ENCODE data around the gene SLC25A10. TPM values are rescaled to one million over a fixed set of nuclear protein-coding genes. Genes with fewer than 3 reads are reported as not detected.
"Not testable (repeated sequence)": the region's sequence is repeated elsewhere in the genome, so short reads cannot be mapped to it uniquely, and the experiment has no call there.

SLC25A10 gene, protein sequence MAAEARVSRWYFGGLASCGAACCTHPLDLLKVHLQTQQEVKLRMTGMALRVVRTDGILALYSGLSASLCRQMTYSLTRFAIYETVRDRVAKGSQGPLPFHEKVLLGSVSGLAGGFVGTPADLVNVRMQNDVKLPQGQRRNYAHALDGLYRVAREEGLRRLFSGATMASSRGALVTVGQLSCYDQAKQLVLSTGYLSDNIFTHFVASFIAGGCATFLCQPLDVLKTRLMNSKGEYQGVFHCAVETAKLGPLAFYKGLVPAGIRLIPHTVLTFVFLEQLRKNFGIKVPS
- total RNA-seq (5.7 TPM), polyA plus RNA-seq (12.6 TPM)

DNA sequence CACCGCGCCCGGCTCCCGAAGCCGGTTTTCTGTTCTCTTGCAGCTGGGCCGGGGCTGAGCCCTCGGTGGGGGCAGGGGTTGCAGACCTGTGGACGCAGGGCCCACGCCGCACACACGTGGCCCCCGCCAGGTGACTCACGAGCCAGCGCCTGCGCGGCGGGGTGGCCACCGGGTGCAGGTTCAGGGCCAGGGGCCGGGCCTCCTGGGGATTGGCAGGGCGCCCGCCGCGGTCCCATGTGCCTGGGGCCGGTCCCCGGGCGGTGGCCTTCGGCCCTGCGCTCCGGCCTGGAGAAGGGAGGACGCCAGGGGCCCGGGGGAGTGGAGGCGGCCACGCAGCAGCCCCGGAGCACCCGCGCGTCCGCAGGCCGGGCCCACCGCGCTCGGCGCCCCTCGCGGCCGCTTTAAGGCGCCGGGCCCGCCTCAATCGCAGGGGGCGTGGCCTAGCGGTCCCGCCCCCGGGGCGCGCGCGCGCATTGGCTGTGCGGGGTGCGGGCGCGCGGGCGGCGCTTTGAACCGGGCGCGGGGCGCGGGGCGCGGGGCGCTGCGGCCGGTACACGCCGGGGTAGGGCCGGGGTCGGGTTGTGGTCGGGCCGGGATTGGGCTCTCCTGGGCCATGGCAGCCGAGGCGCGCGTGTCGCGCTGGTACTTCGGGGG, at the start of gene SLC25A10:
Gene SLC25A10, plus strand, starts transcription at position 471 of the 654 bp plus-strand sequence. Its CDS starts 143 bp downstream, at position 614.
- H3K4me3 ChIP-seq (ENCODE audit: low read depth, low read length): peak within 1 kb of the TSS; percentile 80
- under 1% methylated on average over 89 of the region's 89 CpGs for WGBS
- no peak for DNase-seq (ENCODE audit: extremely low spot score)
- no peak within 1 kb of the TSS for H3K27ac ChIP-seq (ENCODE audit: low read depth)
- H3K4me1 ChIP-seq (ENCODE audit: insufficient read depth): no peaks in the 10 kb centered on the region
- peaks cover 2% of the 10 kb centered on the region for H3K36me3 ChIP-seq (ENCODE audit: insufficient read depth)

DNA sequence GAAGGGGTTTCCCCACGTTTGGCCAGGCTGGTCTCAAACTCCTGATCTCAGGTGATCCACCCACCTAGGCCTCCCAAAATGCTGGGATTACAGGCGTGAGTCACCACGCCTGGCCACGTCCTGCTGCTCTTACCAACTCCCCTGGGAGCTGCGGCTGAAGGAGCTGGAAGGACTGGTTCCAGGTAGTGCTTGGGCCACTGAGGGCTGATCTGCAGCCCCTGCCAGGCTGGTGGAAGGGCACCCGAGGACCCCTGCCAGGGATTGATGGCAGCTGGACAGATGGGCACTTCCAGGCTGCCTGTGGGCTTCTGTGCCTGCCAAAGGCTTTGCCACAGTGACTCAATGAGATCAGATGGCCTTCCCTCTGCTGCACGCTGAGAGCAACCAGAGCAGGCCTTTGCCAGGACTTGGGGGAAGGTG, 48.0 kb upstream of the SLC25A10 start:
- DNase-seq (ENCODE audit: extremely low spot score): no peak
- peaks cover 2% of the 10 kb centered on the region for H3K4me1 ChIP-seq (ENCODE audit: insufficient read depth)
- 88% methylated on average over 7 of the region's 7 CpGs for WGBS
- no peak overlapping the region for H3K27ac ChIP-seq (ENCODE audit: low read depth)
- no peak overlapping the region for H3K4me3 ChIP-seq (ENCODE audit: low read depth, low read length)
- H3K36me3 ChIP-seq (ENCODE audit: insufficient read depth): no peaks in the 10 kb centered on the region

DNA sequence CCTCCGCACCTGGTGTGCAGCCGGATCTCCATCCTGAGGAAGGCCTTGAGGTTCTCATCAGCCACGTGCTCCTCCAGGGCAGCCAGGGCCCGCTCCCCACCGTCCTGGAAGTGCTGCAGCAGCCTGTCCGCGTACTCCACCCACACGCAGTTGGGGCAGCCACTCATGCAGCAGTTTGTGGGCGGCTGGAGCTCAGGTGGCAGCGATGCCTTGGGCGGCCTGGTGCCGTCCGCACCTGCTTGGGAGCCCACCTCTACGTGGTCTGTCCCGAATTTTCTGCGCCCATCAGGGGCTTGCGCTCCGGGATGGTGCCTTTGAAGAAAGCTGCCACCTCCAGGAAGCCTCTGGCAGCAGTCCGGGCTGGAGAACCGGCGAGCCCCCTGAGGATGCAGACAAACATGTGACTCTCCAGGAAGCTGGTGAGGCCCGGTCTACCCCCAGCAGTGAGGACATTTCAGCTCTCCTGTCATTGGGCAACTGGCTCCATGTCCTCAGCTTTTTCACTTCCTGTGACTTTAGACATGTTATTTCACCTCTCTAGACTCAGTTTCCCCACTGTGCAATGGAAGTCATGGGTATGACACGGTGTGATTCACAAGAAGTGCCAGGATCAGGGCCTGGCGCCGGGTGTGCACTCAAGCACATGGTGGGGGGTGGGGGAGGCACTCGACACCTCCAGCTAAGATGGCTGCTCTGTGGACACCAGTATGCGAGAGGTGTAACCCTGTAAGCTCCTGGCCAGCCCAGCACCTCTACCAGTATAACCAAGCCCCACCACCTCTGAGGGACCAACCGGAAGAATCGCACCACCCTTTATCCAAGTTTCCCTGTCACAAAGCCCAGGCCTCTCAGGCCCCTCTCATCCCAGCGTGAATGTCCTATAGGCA, 46.6 kb upstream of the SLC25A10 start:
- H3K27ac ChIP-seq (ENCODE audit: low read depth): no peak overlapping the region
- WGBS: 61% methylated on average over 30 of the region's 30 CpGs
- H3K36me3 ChIP-seq (ENCODE audit: insufficient read depth): no peaks in the 10 kb centered on the region
- H3K4me3 ChIP-seq (ENCODE audit: low read depth, low read length): peak overlapping the region; percentile 81
- DNase-seq (ENCODE audit: extremely low spot score): no peak
- H3K4me1 ChIP-seq (ENCODE audit: insufficient read depth): peaks cover 2% of the 10 kb centered on the region

DNA sequence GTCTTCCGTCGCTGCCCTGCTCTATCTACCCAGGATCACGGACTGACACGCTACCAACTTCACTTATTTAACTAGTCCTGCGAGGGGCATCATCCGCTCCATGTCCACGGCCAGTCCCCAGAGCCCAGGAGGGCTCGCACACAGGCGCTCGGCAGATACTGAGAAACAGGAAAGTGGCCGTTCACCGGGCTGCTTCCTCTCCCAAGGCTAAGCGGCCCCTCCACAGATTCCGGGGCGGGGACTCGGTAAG, 46.1 kb upstream of the SLC25A10 start:
- DNase-seq (ENCODE audit: extremely low spot score): no peak
- H3K4me3 ChIP-seq (ENCODE audit: low read depth, low read length): peak overlapping the region; percentile 81
- peaks cover 2% of the 10 kb centered on the region for H3K4me1 ChIP-seq (ENCODE audit: insufficient read depth)
- peak overlapping the region; percentile 71 for H3K27ac ChIP-seq (ENCODE audit: low read depth)
- H3K36me3 ChIP-seq (ENCODE audit: insufficient read depth): no peaks in the 10 kb centered on the region
- under 1% methylated on average over 16 of the region's 16 CpGs for WGBS

DNA sequence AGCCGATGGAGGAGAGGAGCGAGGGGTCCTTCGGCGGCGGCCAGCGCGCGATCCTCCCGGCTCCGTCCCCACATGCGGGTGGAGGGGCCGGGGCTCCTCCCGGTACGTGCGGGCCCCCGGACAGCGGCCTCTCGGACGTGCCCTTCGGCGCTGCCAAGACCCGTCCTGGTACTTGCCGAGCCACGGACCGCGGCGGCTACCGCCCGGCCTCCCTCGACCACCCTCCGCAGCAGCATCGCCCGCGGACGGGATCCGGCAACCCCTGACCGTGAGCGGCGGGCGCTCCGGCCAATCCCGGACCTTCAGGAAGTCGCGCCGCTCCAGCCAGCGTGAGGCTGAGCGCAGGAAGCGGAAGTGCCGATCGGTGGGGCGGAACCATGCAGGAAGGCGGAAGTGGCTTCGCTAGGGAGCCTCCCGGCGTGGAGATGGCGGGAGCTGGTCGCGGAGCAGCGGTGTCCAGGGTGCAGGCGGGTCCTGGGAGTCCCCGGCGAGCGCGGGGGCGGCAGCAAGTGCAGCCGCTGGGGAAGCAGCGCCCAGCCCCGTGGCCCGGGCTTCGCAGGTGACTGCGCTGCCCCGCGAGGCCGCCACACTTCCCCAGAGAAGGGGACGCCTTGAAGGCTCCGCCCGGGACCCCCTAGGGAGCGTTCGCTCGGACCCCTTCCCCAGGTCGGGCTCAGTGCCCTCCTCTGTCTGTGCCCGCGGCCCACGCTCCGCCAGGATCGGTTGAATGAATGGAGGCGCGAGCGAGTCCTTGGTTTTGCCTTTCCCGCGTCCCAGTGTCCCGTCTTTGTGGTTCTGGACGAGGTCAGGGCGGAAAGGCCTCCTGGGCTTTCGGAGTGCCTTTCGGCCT, 45.5 kb upstream of the SLC25A10 start, which contains the start of the genes CCDC137 and OXLD1:
Gene CCDC137, plus strand, starts transcription at position 396 of the 850 bp plus-strand sequence. Its CDS starts 30 bp downstream, at position 426.
Gene OXLD1, minus strand, starts transcription at position 264 of the 850 bp plus-strand sequence. Its CDS starts 28 bp downstream, at position 236.
- H3K27ac ChIP-seq (ENCODE audit: low read depth): peak within 1 kb of the TSS; percentile 71
- peak within 1 kb of the TSS; percentile 81 for H3K4me3 ChIP-seq (ENCODE audit: low read depth, low read length)
- WGBS: under 1% methylated on average over 96 of the region's 96 CpGs
- no peaks in the 10 kb centered on the region for H3K36me3 ChIP-seq (ENCODE audit: insufficient read depth)
- DNase-seq (ENCODE audit: extremely low spot score): peak; percentile 82
- H3K4me1 ChIP-seq (ENCODE audit: insufficient read depth): peaks cover 2% of the 10 kb centered on the region

DNA sequence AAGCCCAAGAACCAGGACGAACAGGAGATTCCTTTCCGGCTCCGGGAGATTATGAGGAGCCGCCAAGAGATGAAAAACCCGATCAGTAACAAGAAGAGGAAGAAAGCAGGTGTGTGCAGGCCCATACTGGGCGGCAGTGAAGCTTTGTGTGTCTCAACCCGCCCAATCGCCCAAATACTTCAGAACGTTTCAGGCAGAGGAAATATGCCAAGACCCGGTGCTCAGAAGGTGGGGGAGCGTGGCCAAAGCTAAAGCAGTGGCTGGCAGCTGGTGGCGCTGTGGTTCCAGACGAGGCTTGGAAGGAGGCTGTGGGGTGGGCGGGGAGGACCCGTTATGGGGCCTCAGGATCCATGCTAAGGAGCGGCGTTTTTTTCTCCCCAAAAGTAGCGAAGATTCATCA, 44.3 kb upstream of the SLC25A10 start:
- Histone ChIP-seq H3K27ac (ENCODE audit: low read depth) (no peak overlapping the region), H3K36me3 (ENCODE audit: insufficient read depth) (peaks cover 2% of the 10 kb centered on the region), H3K4me3 (ENCODE audit: low read depth, low read length) (no peak overlapping the region), H3K4me1 (ENCODE audit: insufficient read depth) (peaks cover 2% of the 10 kb centered on the region)
- 85% methylated on average over 18 of the region's 18 CpGs for WGBS
- DNase-seq (ENCODE audit: extremely low spot score): no peak

DNA sequence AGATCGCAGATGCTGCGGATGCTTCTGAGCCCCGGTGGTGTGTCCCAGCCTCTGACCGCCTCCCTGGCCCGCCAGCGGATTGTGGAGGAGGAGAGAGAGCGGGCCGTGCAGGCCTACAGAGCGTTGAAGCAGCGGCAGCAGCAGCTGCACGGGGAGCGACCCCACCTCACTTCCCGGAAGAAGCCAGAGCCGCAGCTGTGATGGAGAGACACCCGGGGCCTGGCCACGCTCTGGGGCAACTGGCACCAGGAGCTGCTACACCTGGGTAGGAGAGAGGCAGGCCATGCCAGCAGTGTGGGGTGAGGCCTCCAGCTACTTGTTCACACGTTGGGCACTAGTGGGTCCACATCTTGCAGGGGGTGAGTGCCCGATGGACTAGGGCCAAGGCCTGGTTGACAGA, 39.6 kb upstream of the SLC25A10 start:
- 85% methylated on average over 18 of the region's 18 CpGs for WGBS
- peaks cover 2% of the 10 kb centered on the region for H3K36me3 ChIP-seq (ENCODE audit: insufficient read depth)

DNA sequence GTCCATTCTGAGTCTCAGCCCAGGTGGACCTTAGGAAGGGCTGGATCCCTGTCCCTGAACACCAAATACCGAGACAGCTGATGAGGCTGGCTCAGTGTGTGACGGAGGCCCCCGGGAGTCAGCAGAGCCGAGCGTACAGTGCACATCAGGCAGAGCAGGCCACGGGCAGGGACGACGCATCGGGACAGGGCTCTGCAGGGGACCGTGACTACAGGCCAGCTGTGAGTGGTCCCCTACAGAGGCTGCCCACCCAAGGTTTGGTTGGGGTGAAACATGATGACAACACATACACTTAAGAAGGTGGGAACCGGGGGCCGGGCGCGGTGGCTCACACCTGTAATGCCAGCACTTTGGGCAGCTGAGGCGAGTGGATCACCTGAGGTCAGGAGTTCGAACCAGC, 39.1 kb upstream of the SLC25A10 start:
- H3K4me3 ChIP-seq (ENCODE audit: low read depth, low read length): no peak overlapping the region
- DNase-seq (ENCODE audit: extremely low spot score): no peak
- no peaks in the 10 kb centered on the region for H3K4me1 ChIP-seq (ENCODE audit: insufficient read depth)
- H3K27ac ChIP-seq (ENCODE audit: low read depth): no peak overlapping the region
- WGBS: 91% methylated on average over 16 of the region's 16 CpGs
- peaks cover 2% of the 10 kb centered on the region for H3K36me3 ChIP-seq (ENCODE audit: insufficient read depth)

More for the DNA sequence above, 39.6 kb upstream of the SLC25A10 start:
- DNase-seq (ENCODE audit: extremely low spot score): no peak
- Histone ChIP-seq H3K4me3 (ENCODE audit: low read depth, low read length) (no peak overlapping the region), H3K27ac (ENCODE audit: low read depth) (no peak overlapping the region), H3K4me1 (ENCODE audit: insufficient read depth) (peaks cover 2% of the 10 kb centered on the region)

DNA sequence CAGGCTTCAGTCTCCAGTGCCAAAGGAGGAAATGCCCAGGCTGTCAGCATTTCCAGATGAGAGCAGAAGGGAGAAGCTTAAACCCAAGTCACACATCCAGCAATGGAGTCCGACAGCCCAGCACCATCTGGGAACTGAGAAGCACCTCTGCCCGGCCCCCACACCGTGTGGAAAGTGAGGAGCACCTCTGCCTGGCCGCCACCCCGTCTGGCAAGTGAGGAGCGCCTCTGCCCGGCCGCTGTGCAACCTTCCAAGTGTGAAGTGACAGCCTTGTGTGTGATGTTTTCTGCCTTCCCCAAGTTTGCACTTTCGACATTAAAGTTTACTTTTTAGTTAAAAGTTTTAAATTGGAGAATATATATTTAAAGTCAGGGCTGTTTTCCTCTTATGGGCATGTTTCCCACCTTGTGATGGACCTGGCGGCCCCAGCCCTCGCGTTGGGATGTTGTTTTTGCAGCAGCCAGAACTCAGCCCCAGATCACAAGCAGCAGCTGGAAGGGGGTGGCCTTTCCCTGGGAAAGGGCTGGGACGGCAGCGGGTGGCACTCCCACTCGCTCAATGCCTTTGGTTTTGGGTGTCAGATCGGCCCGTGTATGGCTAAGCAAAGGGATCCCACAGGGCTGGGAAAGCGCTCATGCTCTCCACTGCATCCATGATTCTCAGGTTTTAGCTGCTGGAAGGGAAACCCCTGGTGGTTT, 38.4 kb upstream of the SLC25A10 start:
- Histone ChIP-seq H3K36me3 (ENCODE audit: insufficient read depth) (peaks cover 2% of the 10 kb centered on the region), H3K4me1 (ENCODE audit: insufficient read depth) (no peaks in the 10 kb centered on the region)
- WGBS: 84% methylated on average over 18 of the region's 18 CpGs

DNA sequence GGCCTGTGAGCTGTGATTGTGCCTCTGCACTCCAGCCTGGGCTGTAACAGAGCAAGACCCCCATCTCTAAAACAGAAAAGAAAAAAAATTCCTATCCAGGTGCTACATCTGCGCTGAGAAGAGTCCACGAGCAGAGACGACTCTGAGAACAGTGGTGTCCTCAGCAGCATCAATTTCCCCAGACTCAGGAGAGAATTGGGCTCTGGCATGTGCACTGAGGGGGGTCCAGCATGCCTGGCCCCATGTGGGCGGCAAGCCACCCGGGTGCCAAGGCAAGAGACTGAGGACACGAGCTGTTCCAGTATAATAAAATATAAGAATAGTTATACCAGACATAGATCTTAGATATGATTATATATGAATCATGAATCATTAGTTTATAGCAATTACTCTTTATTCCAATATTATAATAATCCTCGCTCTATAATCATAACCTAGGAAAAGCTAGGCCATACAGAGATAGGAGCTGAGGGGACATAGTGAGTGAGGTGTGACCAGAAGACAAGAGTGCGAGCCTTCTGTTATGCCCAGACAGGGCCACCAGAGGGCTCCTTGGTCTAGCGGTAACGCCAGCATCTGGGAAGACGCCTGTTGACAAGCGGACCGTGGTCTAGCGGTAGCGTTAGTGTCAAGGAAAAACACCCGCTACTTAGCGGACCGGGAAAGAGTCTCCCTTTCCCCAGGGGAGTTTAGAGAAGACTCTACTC, 36.4 kb upstream of the SLC25A10 start:
- H3K36me3 ChIP-seq (ENCODE audit: insufficient read depth); H3K4me3 ChIP-seq (ENCODE audit: low read depth, low read length); H3K4me1 ChIP-seq (ENCODE audit: insufficient read depth); H3K27ac ChIP-seq (ENCODE audit: low read depth); DNase-seq (ENCODE audit: extremely low spot score): not testable (repeated sequence)
- WGBS: 42% methylated on average over 18 of the region's 18 CpGs

More for the DNA sequence above, 38.4 kb upstream of the SLC25A10 start:
- Histone ChIP-seq H3K27ac (ENCODE audit: low read depth) (no peak overlapping the region), H3K4me3 (ENCODE audit: low read depth, low read length) (no peak overlapping the region)
- no peak for DNase-seq (ENCODE audit: extremely low spot score)

DNA sequence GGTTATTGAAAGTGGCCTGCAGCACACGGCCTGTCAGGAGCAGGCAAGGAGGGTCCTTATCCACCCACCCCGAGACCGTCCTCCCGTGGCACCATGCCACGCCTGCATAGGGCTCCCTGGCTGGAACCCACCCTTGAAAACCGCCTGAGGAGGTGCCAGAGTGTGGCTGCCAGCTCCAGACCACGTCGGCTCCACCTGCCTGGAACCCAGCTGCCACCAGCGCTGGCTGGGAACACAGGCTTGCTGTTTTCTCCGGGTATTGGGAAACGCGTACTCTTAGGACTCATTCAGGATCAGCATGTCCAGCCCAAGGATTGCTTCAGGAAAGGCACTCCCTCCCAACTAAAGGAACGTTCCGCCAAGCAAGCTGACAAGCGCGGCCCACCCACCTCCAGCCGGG, 35.2 kb upstream of the SLC25A10 start:
- no peak for DNase-seq (ENCODE audit: extremely low spot score)
- no peak overlapping the region for H3K4me3 ChIP-seq (ENCODE audit: low read depth, low read length)
- H3K27ac ChIP-seq (ENCODE audit: low read depth): no peak overlapping the region
- no peaks in the 10 kb centered on the region for H3K4me1 ChIP-seq (ENCODE audit: insufficient read depth)
- WGBS: 90% methylated on average over 17 of the region's 17 CpGs
- H3K36me3 ChIP-seq (ENCODE audit: insufficient read depth): peaks cover 5% of the 10 kb centered on the region

DNA sequence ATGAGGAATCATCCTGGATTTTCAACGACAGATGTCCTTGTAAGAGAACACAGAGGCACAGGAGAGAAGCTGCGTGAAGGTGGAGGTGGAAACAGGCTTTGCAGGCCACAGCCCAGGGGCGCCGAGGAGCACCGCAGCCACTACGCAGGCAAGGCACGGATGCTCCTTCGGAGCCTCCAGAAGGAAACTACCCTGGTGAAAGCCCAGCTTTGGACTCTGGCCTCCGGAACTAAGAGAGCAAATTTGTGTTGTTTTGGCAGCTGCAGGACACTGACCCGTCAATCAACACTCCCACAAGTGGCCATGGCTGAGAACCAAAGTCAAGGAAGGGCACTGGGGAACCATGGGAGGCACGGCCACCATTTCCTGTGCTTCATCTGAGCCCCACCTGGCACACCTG, 31.9 kb upstream of the SLC25A10 start:
- H3K4me3 ChIP-seq (ENCODE audit: low read depth, low read length): no peak overlapping the region
- H3K4me1 ChIP-seq (ENCODE audit: insufficient read depth): no peaks in the 10 kb centered on the region
- no peak overlapping the region for H3K27ac ChIP-seq (ENCODE audit: low read depth)
- no peak for DNase-seq (ENCODE audit: extremely low spot score)
- peaks cover 2% of the 10 kb centered on the region for H3K36me3 ChIP-seq (ENCODE audit: insufficient read depth)
- whole genome bisulfite sequencing: 86% methylated on average over 11 of the region's 11 CpGs

Measured in urinary bladder (tissue), 4 donors.